Central memory CD8-positive, alpha-beta T cell (primary cell): ENCODE data around the gene GARNL3.

Source experiments
- ATAC-seq: fragments of 150-1000 bp; cut with Tn5 transposase; replicated peaks from 2 replicates; pipeline ENCODE4 v1.10.0; 2022; ENCODE audit warnings: mild to moderate bottlenecking, moderate FRiP score, moderate number of reproducible peaks; ENCODE audit not compliant: poor library complexity, severe bottlenecking; ENCODE audit errors: extremely low read depth
- DNase-seq, 2 donors: peaks; one replicate each; pipeline ENCODE4 v3.0.0; 2021; ENCODE audit warnings: low spot score in 2 of 2
- H3K27ac Mint-ChIP-seq: one replicate; pipeline ENCODE4 v1.8.0; 2022; ENCODE audit warnings: low read depth, mild to moderate bottlenecking, moderate library complexity, mixed read lengths
- H3K27me3 Mint-ChIP-seq: one replicate; pipeline ENCODE4 v1.8.0; 2022; ENCODE audit warnings: mixed read lengths
- H3K36me3 Mint-ChIP-seq: one replicate; pipeline ENCODE4 v1.8.0; 2022; ENCODE audit warnings: mild to moderate bottlenecking, moderate library complexity, mixed read lengths; ENCODE audit not compliant: insufficient read depth
- H3K4me1 Mint-ChIP-seq: one replicate; pipeline ENCODE4 v1.8.0; 2022; ENCODE audit warnings: mixed read lengths
- H3K4me3 Mint-ChIP-seq: one replicate; pipeline ENCODE4 v1.8.0; 2022; ENCODE audit warnings: mild to moderate bottlenecking, moderate library complexity, mixed read lengths
- H3K9me3 Mint-ChIP-seq: one replicate; pipeline ENCODE4 v1.8.0; 2022; ENCODE audit warnings: mixed read lengths

Gene GARNL3

GRCh38 chr9:127405344-127406125 is 141.0 kb downstream of the GARNL3 start:
- peaks cover 11% of the 10 kb centered on the region for H3K27me3 Mint-ChIP-seq
- H3K9me3 Mint-ChIP-seq = no peaks in the 10 kb centered on the region
- H3K27ac Mint-ChIP-seq = peak overlapping the region; percentile 49
- no peak overlapping the region for H3K4me3 Mint-ChIP-seq
- peaks cover 2% of the 10 kb centered on the region for H3K36me3 Mint-ChIP-seq
- ATAC-seq = no peak
- no peaks in the 10 kb centered on the region for H3K4me1 Mint-ChIP-seq
- no peak for DNase-seq

- H3K9me3 Mint-ChIP-seq = no peaks in the 10 kb centered on the region
- ATAC-seq = no peak
- H3K27ac Mint-ChIP-seq = no peak overlapping the region
- H3K4me1 Mint-ChIP-seq = no peaks in the 10 kb centered on the region
- H3K36me3 Mint-ChIP-seq = peaks cover 2% of the 10 kb centered on the region
- H3K4me3 Mint-ChIP-seq = no peak overlapping the region
- H3K27me3 Mint-ChIP-seq = peaks cover 11% of the 10 kb centered on the region
- DNase-seq = no peak
Observed at GRCh38 chr9:127406799-127407491, 142.4 kb downstream of the GARNL3 start.

GRCh38 chr9:127407492-127407843 is 142.9 kb downstream of the GARNL3 start:
- Mint-ChIP-seq H3K36me3 (peaks cover 2% of the 10 kb centered on the region), H3K4me1 (no peaks in the 10 kb centered on the region), H3K4me3 (no peak overlapping the region), H3K27ac (no peak overlapping the region), H3K9me3 (no peaks in the 10 kb centered on the region), H3K27me3 (peaks cover 11% of the 10 kb centered on the region)
- DNase-seq (no peak), ATAC-seq (no peak)

GRCh38 chr9:127411122-127411521 is 146.5 kb downstream of the GARNL3 start:
- ATAC-seq (no peak), DNase-seq (no peak)
- Mint-ChIP-seq H3K27me3 (peaks cover 17% of the 10 kb centered on the region), H3K4me1 (no peaks in the 10 kb centered on the region), H3K9me3 (no peaks in the 10 kb centered on the region), H3K4me3 (no peak overlapping the region), H3K36me3 (peaks cover 2% of the 10 kb centered on the region), H3K27ac (no peak overlapping the region)

- Mint-ChIP-seq H3K27ac (no peak overlapping the region), H3K27me3 (peaks cover 14% of the 10 kb centered on the region), H3K9me3 (no peaks in the 10 kb centered on the region), H3K4me3 (no peak overlapping the region), H3K36me3 (no peaks in the 10 kb centered on the region), H3K4me1 (peaks cover 6% of the 10 kb centered on the region)
- no peak for ATAC-seq
- DNase-seq = no peak
Observed at GRCh38 chr9:127415141-127415540, 150.6 kb downstream of the GARNL3 start.

- H3K9me3 Mint-ChIP-seq = no peaks in the 10 kb centered on the region
- DNase-seq = no peak
Observed at GRCh38 chr9:127415657-127416056, 151.1 kb downstream of the GARNL3 start.

GRCh38 chr9:127417131-127418036 is 152.8 kb downstream of the GARNL3 start:
- H3K27me3 Mint-ChIP-seq = peaks cover 14% of the 10 kb centered on the region

More at GRCh38 chr9:127415657-127416056, 151.1 kb downstream of the GARNL3 start:
- Mint-ChIP-seq H3K4me1 (peaks cover 6% of the 10 kb centered on the region), H3K27me3 (peaks cover 14% of the 10 kb centered on the region), H3K27ac (no peak overlapping the region), H3K4me3 (no peak overlapping the region), H3K36me3 (no peaks in the 10 kb centered on the region)
- ATAC-seq = no peak

GRCh38 chr9:127418037-127418471 is 153.5 kb downstream of the GARNL3 start:
- Mint-ChIP-seq H3K27me3 (peaks cover 14% of the 10 kb centered on the region), H3K4me1 (peaks cover 13% of the 10 kb centered on the region), H3K27ac (no peak overlapping the region), H3K9me3 (no peaks in the 10 kb centered on the region), H3K36me3 (peaks cover 2% of the 10 kb centered on the region), H3K4me3 (no peak overlapping the region)
- ATAC-seq = peak; percentile 40
- no peak for DNase-seq

More at GRCh38 chr9:127417131-127418036, 152.8 kb downstream of the GARNL3 start:
- peaks cover under 1% of the 10 kb centered on the region for H3K36me3 Mint-ChIP-seq
- no peak for DNase-seq
- ATAC-seq = no peak
- no peaks in the 10 kb centered on the region for H3K9me3 Mint-ChIP-seq
- H3K4me3 Mint-ChIP-seq = no peak overlapping the region
- peaks cover 6% of the 10 kb centered on the region for H3K4me1 Mint-ChIP-seq
- no peak overlapping the region for H3K27ac Mint-ChIP-seq

- no peak overlapping the region for H3K27ac Mint-ChIP-seq
- no peak overlapping the region for H3K4me3 Mint-ChIP-seq
- no peak for DNase-seq
- ATAC-seq = no peak
- H3K27me3 Mint-ChIP-seq = peaks cover 10% of the 10 kb centered on the region
- peaks cover 12% of the 10 kb centered on the region for H3K36me3 Mint-ChIP-seq
- no peaks in the 10 kb centered on the region for H3K9me3 Mint-ChIP-seq
- peaks cover 26% of the 10 kb centered on the region for H3K4me1 Mint-ChIP-seq
Observed at GRCh38 chr9:127419348-127419747, 154.8 kb downstream of the GARNL3 start.

GRCh38 chr9:127421057-127421456 is 156.5 kb downstream of the GARNL3 start:
- Mint-ChIP-seq H3K27me3 (no peaks in the 10 kb centered on the region), H3K36me3 (peaks cover 18% of the 10 kb centered on the region), H3K4me3 (no peak overlapping the region), H3K27ac (no peak overlapping the region), H3K9me3 (no peaks in the 10 kb centered on the region), H3K4me1 (peaks cover 41% of the 10 kb centered on the region)
- DNase-seq (no peak), ATAC-seq (no peak)

- no peak overlapping the region for H3K27ac Mint-ChIP-seq
- H3K9me3 Mint-ChIP-seq = no peaks in the 10 kb centered on the region
- no peaks in the 10 kb centered on the region for H3K27me3 Mint-ChIP-seq
- no peak for DNase-seq
- peaks cover 50% of the 10 kb centered on the region for H3K4me1 Mint-ChIP-seq
- H3K4me3 Mint-ChIP-seq = no peak overlapping the region
- peaks cover 24% of the 10 kb centered on the region for H3K36me3 Mint-ChIP-seq
- ATAC-seq = no peak
Observed at GRCh38 chr9:127422133-127422782, 157.7 kb downstream of the GARNL3 start.

- Mint-ChIP-seq H3K27ac (peak overlapping the region; percentile 97), H3K36me3 (peaks cover 24% of the 10 kb centered on the region), H3K4me3 (peak overlapping the region; percentile 99), H3K4me1 (peaks cover 49% of the 10 kb centered on the region), H3K9me3 (no peaks in the 10 kb centered on the region), H3K27me3 (no peaks in the 10 kb centered on the region)
- ATAC-seq (no peak), DNase-seq (no peak)
Observed at GRCh38 chr9:127422787-127423186, 158.2 kb downstream of the GARNL3 start.
